MM.1S (cell line): ENCODE measurements around the gene TMEM19.

Experiments
- DNase-seq: peaks from one replicate; pipeline ENCODE4 v3.0.0-alpha.2; 2015
- H2AFZ ChIP-seq: fragments of 300-600 bp; sonication (generic); 2 replicates; pipeline ENCODE4 v1.6.0; 2016; ENCODE audit warnings: antibody characterized with exemption, low read length
- H3F3A ChIP-seq: fragments of 300-600 bp; sonication (generic); 2 replicates; pipeline ENCODE4 v1.6.1; 2016; ENCODE audit warnings: mild to moderate bottlenecking, antibody characterized with exemption, low read length, moderate library complexity, mixed read lengths; ENCODE audit not compliant: insufficient read depth
- H3K27ac ChIP-seq: fragments of 300-600 bp; sonication (generic); 2 replicates; pipeline ENCODE4 v1.5.1; 2016; ENCODE audit warnings: mild to moderate bottlenecking, low read length
- H3K27me3 ChIP-seq: fragments of 300-600 bp; sonication (generic); replicated peaks from 2 replicates; pipeline ENCODE4 v1.6.0; 2016; ENCODE audit warnings: low read length; ENCODE audit not compliant: insufficient read depth
- H3K36me3 ChIP-seq: fragments of 300-600 bp; sonication (generic); replicated peaks from 2 replicates; pipeline ENCODE4 v1.6.1; 2016; ENCODE audit warnings: mild to moderate bottlenecking, low read length, mixed read lengths; ENCODE audit not compliant: insufficient read depth
- H3K4me1 ChIP-seq: fragments of 300-600 bp; sonication (generic); 2 replicates; pipeline ENCODE4 v1.6.1; 2016; ENCODE audit warnings: low read length, mixed read lengths
- H3K4me2 ChIP-seq: fragments of 300-600 bp; sonication (generic); 2 replicates; pipeline ENCODE4 v1.6.0; 2016; ENCODE audit warnings: low read depth, low read length
- H3K4me3 ChIP-seq: fragments of 300-600 bp; sonication (generic); 2 replicates; pipeline ENCODE4 v1.5.1; 2016; ENCODE audit warnings: low read length, mixed read lengths
- H3K79me2 ChIP-seq: fragments of 300-600 bp; sonication (generic); 2 replicates; pipeline ENCODE4 v1.6.1; 2016; ENCODE audit warnings: mixed run types, low read length, mixed read lengths
- H3K9ac ChIP-seq: fragments of 300-600 bp; sonication (generic); 2 replicates; pipeline ENCODE4 v1.6.1; 2016; ENCODE audit warnings: low read length, mixed read lengths
- H3K9me2 ChIP-seq: fragments of 300-600 bp; sonication (generic); replicated peaks from 2 replicates; pipeline ENCODE4 v1.6.1; 2016; ENCODE audit warnings: mild to moderate bottlenecking, low read length, mixed read lengths; ENCODE audit not compliant: insufficient read depth
- H3K9me3 ChIP-seq: fragments of 300-600 bp; sonication (generic); replicated peaks from 2 replicates; pipeline ENCODE4 v1.6.1; 2016; ENCODE audit warnings: mild to moderate bottlenecking, low read length, mixed read lengths; ENCODE audit not compliant: insufficient read depth
- H4K20me1 ChIP-seq: fragments of 300-600 bp; sonication (generic); 2 replicates; pipeline ENCODE4 v1.6.1; 2016; ENCODE audit warnings: mild to moderate bottlenecking, low read length, moderate library complexity, mixed read lengths; ENCODE audit not compliant: insufficient read depth
- CTCF ChIP-seq: fragments of 300-600 bp; sonication (generic); IDR thresholded peaks from 2 replicates; pipeline ENCODE4 v1.5.1; 2016; ENCODE audit warnings: antibody characterized with exemption, low read length, mixed read lengths
- EZH2 ChIP-seq: fragments of 300-600 bp; sonication (generic); optimal IDR thresholded peaks from 2 replicates; pipeline ENCODE3; 2017; ENCODE audit warnings: low read depth, mild to moderate bottlenecking, antibody characterized with exemption, low read length, mixed read lengths
- EZH2phosphoT487 ChIP-seq: fragments of 300-600 bp; sonication (generic); IDR thresholded peaks from 2 replicates; pipeline ENCODE4 v1.6.1; 2018; ENCODE audit warnings: antibody characterized with exemption, low read length

The TMEM19 gene

GRCh38 chr12:71718611-71719010 is 32.7 kb downstream of the TMEM19 start:
- H3K27ac ChIP-seq: no peak overlapping the region
- no peaks in the 10 kb centered on the region for H3K9me3 ChIP-seq
- no peaks in the 10 kb centered on the region for H3K4me1 ChIP-seq
- no peaks in the 10 kb centered on the region for H4K20me1 ChIP-seq
- no peak for TF ChIP-seq EZH2
- H3K4me3 ChIP-seq: no peak overlapping the region
- H3K9ac ChIP-seq: no peak overlapping the region
- no peak overlapping the region for H2AFZ ChIP-seq
- no peaks in the 10 kb centered on the region for H3K9me2 ChIP-seq
- H3K27me3 ChIP-seq: no peaks in the 10 kb centered on the region
- no peaks in the 10 kb centered on the region for H3F3A ChIP-seq
- H3K79me2 ChIP-seq: no peaks in the 10 kb centered on the region
- H3K36me3 ChIP-seq: no peaks in the 10 kb centered on the region
- H3K4me2 ChIP-seq: no peak overlapping the region
- no peak for DNase-seq

GRCh38 chr12:71719647-71720370 is 33.9 kb downstream of the TMEM19 start:
- no peaks in the 10 kb centered on the region for H4K20me1 ChIP-seq
- no peaks in the 10 kb centered on the region for H3K79me2 ChIP-seq
- no peak overlapping the region for H2AFZ ChIP-seq
- H3K27ac ChIP-seq: no peak overlapping the region
- H3K4me1 ChIP-seq: no peaks in the 10 kb centered on the region
- H3F3A ChIP-seq: no peaks in the 10 kb centered on the region
- no peaks in the 10 kb centered on the region for H3K27me3 ChIP-seq
- H3K9ac ChIP-seq: no peak overlapping the region
- H3K9me2 ChIP-seq: no peaks in the 10 kb centered on the region
- H3K9me3 ChIP-seq: no peaks in the 10 kb centered on the region
- no peak for DNase-seq
- H3K4me3 ChIP-seq: no peak overlapping the region
- no peaks in the 10 kb centered on the region for H3K36me3 ChIP-seq
- TF ChIP-seq EZH2phosphoT487 (no peak), EZH2 (no peak), CTCF (no peak)
- H3K4me2 ChIP-seq: no peak overlapping the region

- Histone ChIP-seq H3K36me3 (no peaks in the 10 kb centered on the region), H4K20me1 (no peaks in the 10 kb centered on the region), H3K9me3 (no peaks in the 10 kb centered on the region), H3K9me2 (no peaks in the 10 kb centered on the region), H3F3A (no peaks in the 10 kb centered on the region), H3K4me2 (no peak overlapping the region), H3K79me2 (no peaks in the 10 kb centered on the region), H3K27ac (no peak overlapping the region), H3K4me3 (no peak overlapping the region), H2AFZ (no peak overlapping the region), H3K27me3 (no peaks in the 10 kb centered on the region), H3K4me1 (no peaks in the 10 kb centered on the region), H3K9ac (no peak overlapping the region)
- no peak for DNase-seq
- TF ChIP-seq EZH2: no peak
- TF ChIP-seq CTCF: no peak
- no peak for TF ChIP-seq EZH2phosphoT487
Measured at GRCh38 chr12:71721783-71722505, 36.1 kb downstream of the TMEM19 start.

- DNase-seq: no peak
- Histone ChIP-seq H3K4me3 (no peak overlapping the region), H3K79me2 (no peaks in the 10 kb centered on the region), H2AFZ (no peak overlapping the region), H3F3A (no peaks in the 10 kb centered on the region), H3K36me3 (no peaks in the 10 kb centered on the region), H3K9me2 (no peaks in the 10 kb centered on the region), H3K27ac (no peak overlapping the region), H3K9ac (no peak overlapping the region), H3K4me2 (no peak overlapping the region), H3K4me1 (no peaks in the 10 kb centered on the region), H4K20me1 (no peaks in the 10 kb centered on the region), H3K9me3 (no peaks in the 10 kb centered on the region), H3K27me3 (no peaks in the 10 kb centered on the region)
- TF ChIP-seq EZH2phosphoT487 (no peak), EZH2 (no peak), CTCF (no peak)
Measured at GRCh38 chr12:71725011-71725410, 39.1 kb downstream of the TMEM19 start.
